Activated CD8-positive, alpha-beta memory T cell treated with anti-CD3 and anti-CD28 coated beads, Interleukin-2, amount 50 U/mL, for 24 hours (primary cell): ENCODE measurements around the gene GAGE12H.
"Not testable (repeated sequence)": the region's sequence is repeated elsewhere in the genome, so short reads cannot be mapped to it uniquely, and the experiment has no call there.

Experiments used
- DNase-seq: peaks from one replicate; pipeline ENCODE4 v3.0.0-alpha.2; 2020; ENCODE audit errors: extremely low read depth

Gene GAGE12H, protein sequence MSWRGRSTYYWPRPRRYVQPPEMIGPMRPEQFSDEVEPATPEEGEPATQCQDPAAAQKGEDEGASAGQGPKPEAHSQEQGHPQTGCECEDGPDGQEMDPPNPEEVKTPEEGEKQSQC

GRCh38 chrX:49579649-49580048, at the start of gene GAGE12H:
TSS of gene GAGE12H (plus strand) at chrX:49579949. CDS start at chrX:49581104, 1,155 bp downstream.
- DNase-seq: not testable (repeated sequence)

GRCh38 chrX:49531877-49532276, 47.9 kb upstream of the GAGE12H start, which contains the start of gene GAGE12C:
TSS of gene GAGE12C (plus strand) at chrX:49532177. CDS start at chrX:49533332, 1,155 bp downstream.
- DNase-seq: not testable (repeated sequence)

- not testable (repeated sequence) for DNase-seq
Observed at GRCh38 chrX:49541433-49541832, 38.3 kb upstream of the GAGE12H start, which contains the start of gene GAGE12D. TSS of gene GAGE12D (plus strand) at chrX:49541733. CDS start at chrX:49542888, 1,155 bp downstream.

DNA sequence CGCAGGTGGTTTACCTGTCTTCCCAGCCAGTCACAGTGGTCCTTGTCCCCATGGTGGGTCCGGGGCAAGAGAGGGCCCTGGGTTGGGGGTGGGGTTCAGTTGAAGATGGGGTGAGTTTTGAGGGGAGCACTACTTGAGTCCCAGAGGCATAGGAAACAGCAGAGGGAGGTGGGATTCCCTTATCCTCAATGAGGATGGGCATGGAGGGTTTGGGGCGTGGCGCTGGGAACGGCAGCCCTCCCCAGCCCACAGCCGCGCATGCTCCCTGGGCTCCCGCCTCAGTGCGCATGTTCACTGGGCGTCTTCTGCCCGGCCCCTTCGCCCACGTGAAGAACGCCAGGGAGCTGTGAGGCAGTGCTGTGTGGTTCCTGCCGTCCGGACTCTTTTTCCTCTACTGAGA, 28.8 kb upstream of the GAGE12H start, which contains the start of gene GAGE12E:
Gene GAGE12E (plus strand): TSS at position 301 of the 400 bp plus-strand sequence. CDS start 1,155 bp downstream, outside the sequence.
- DNase-seq: not testable (repeated sequence)

DNA sequence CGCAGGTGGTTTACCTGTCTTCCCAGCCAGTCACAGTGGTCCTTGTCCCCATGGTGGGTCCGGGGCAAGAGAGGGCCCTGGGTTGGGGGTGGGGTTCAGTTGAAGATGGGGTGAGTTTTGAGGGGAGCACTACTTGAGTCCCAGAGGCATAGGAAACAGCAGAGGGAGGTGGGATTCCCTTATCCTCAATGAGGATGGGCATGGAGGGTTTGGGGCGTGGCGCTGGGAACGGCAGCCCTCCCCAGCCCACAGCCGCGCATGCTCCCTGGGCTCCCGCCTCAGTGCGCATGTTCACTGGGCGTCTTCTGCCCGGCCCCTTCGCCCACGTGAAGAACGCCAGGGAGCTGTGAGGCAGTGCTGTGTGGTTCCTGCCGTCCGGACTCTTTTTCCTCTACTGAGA, 19.2 kb upstream of the GAGE12H start, which contains the start of gene GAGE12F:
Gene GAGE12F (plus strand): TSS at position 301 of the 400 bp plus-strand sequence. CDS start 1,155 bp downstream, outside the sequence.
- not testable (repeated sequence) for DNase-seq

- DNase-seq: not testable (repeated sequence)
Observed at GRCh38 chrX:49568728-49569127, 11.0 kb upstream of the GAGE12H start.

DNA sequence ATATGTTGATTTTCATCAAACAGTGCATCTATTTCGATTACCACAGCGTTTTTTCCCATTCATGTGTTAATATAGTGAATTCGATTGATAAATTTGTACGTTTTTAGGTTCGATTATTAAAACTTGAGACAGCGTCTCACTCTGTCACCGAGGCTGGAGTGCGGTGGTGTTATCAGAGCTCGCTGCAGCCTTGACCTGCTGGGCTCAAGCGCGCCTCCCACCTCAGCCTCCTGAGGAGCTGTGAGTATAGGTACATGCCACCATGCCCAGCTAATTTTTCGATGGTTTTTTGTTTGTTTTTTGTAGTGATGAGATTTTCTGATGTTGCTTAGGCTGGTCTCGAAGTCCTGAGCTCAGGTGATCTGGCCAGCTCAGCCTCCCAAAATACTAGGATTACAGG, 10.6 kb upstream of the GAGE12H start:
- DNase-seq: not testable (repeated sequence)

DNA sequence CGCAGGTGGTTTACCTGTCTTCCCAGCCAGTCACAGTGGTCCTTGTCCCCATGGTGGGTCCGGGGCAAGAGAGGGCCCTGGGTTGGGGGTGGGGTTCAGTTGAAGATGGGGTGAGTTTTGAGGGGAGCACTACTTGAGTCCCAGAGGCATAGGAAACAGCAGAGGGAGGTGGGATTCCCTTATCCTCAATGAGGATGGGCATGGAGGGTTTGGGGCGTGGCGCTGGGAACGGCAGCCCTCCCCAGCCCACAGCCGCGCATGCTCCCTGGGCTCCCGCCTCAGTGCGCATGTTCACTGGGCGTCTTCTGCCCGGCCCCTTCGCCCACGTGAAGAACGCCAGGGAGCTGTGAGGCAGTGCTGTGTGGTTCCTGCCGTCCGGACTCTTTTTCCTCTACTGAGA, 9.6 kb upstream of the GAGE12H start, which contains the start of gene GAGE12G:
Gene GAGE12G (plus strand): TSS at position 301 of the 400 bp plus-strand sequence. CDS start 1,155 bp downstream, outside the sequence.
- not testable (repeated sequence) for DNase-seq

- not testable (repeated sequence) for DNase-seq
Observed at GRCh38 chrX:49589196-49589595, 9.4 kb downstream of the GAGE12H start, which contains the start of gene GAGE2A. TSS of gene GAGE2A (plus strand) at chrX:49589496. CDS start at chrX:49590651, 1,155 bp downstream.

GRCh38 chrX:49589769-49590478, 10.2 kb downstream of the GAGE12H start:
- DNase-seq: not testable (repeated sequence)

DNA sequence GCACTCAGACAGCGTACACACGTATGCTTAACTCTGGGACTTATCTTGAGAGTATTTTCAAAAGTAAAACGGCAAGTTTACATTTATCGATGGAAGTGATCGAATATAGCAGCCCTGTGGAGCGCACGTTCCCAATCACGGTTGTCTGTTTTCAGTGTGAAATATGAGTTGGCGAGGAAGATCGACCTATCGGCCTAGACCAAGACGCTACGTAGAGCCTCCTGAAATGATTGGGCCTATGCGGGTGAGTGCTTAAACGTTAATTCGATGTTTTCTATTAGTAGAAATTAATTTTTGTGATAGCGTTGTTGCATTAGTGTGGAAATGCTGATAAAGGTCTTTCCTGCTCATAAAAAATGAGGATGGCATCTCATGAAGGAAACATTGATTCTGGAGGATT, 10.7 kb downstream of the GAGE12H start:
- not testable (repeated sequence) for DNase-seq

- not testable (repeated sequence) for DNase-seq
Observed at GRCh38 chrX:49598720-49599119, 19.0 kb downstream of the GAGE12H start, which contains the start of gene GAGE1. TSS of gene GAGE1 (plus strand) at chrX:49599020. CDS start at chrX:49600175, 1,155 bp downstream.

- no peak for DNase-seq
Observed at GRCh38 chrX:49610718-49611310, 31.1 kb downstream of the GAGE12H start.

- no peak for DNase-seq
Observed at GRCh38 chrX:49618574-49618973, 38.8 kb downstream of the GAGE12H start.

- DNase-seq: no peak
Observed at GRCh38 chrX:49627086-49627777, 47.5 kb downstream of the GAGE12H start.
